HCT116 (cell line): ENCODE data around the gene CBX5. TPM values are rescaled to one million over a fixed set of nuclear protein-coding genes. Genes with fewer than 3 reads are reported as not detected.

Experiments used
- ATAC-seq: fragments of 200-7000 bp; cut with Tn5 transposase; 2 replicates; pipeline ENCODE4 v1.9.1; 2020; ENCODE audit warnings: mild to moderate bottlenecking, moderate library complexity
- BruUV-seq: library from RNA; stranded (reverse); fragments of 400-500 nt; replicated peaks from 2 replicates; lab custom pipeline; 2021; lab: Mats Ljungman, UMichigan
- CTCF ChIA-PET: fragments of 300-600 bp; sonication (Branson Sonifier 250); formaldehyde crosslinking; loops from one replicate; lab custom pipeline; 2021; ENCODE audit warnings: antibody characterized with exemption; lab: Charles Lee
- POLR2A ChIA-PET: fragments of 300-600, 350-600 bp; sonication (Branson Sonifier 250); formaldehyde crosslinking; loops from one replicate; lab custom pipeline; 2021; ENCODE audit warnings: antibody characterized with exemption; lab: Charles Lee
- RAD21 ChIA-PET, 2 experiments: fragments of 300-600 bp; sonication (Branson Sonifier 250); formaldehyde crosslinking; loops; one replicate each; lab custom pipeline; 2023; ENCODE audit warnings: low total read pairs in 2 of 2; ENCODE audit not compliant: uncharacterized antibody in 2 of 2, unreplicated experiment in 2 of 2, low non-redundant PET in 1 of 2; lab: Charles Lee
- DNase-seq: peaks from one replicate; pipeline ENCODE4 v3.0.0-alpha.2; 2010; ENCODE audit warnings: low read depth, low spot score
- H2AFZ ChIP-seq: fragments of 200-600 bp; shearing (Covaris generic), sonication (generic); 2 replicates; pipeline ENCODE4 v1.6.1; 2017; ENCODE audit warnings: low read depth, mixed run types, mixed read lengths, antibody characterized with exemption, low read length; ENCODE audit not compliant: poor library complexity, severe bottlenecking
- H3K27ac ChIP-seq: 2 replicates; pipeline ENCODE4 v1.5.1; 2012; ENCODE audit warnings: low read depth, low read length
- H3K27me3 ChIP-seq: fragments of 200-600 bp; sonication (generic); 2 replicates; pipeline ENCODE4 v1.6.1; 2016; ENCODE audit warnings: mixed run types, low read length, mixed read lengths; ENCODE audit not compliant: insufficient read depth
- H3K36me3 ChIP-seq, 2 experiments: fragments of 200-500 bp in 1 of 2; fragments of 200-600 bp in 1 of 2; sonication (Bioruptor generic) in 1 of 2; sonication (generic) in 1 of 2; 2 replicates each; pipeline versions ENCODE4 v1.5.1 to v1.6.1; 2014 to 2016; ENCODE audit warnings: low read length in 2 of 2, inconsistent platforms in 1 of 2, mixed read lengths in 1 of 2, mixed run types in 1 of 2; ENCODE audit not compliant: insufficient read depth in 2 of 2, control insufficient read depth in 1 of 2
- H3K4me1 ChIP-seq, 2 experiments: fragments of 200-600 bp in 1 of 2; sonication (generic) in 1 of 2; 2 replicates each; pipeline versions ENCODE4 v1.5.1 to v1.6.1; 2012 to 2017; ENCODE audit warnings: low read length in 2 of 2, inconsistent platforms in 1 of 2, mild to moderate bottlenecking in 1 of 2, mixed read lengths in 1 of 2, mixed run types in 1 of 2, moderate library complexity in 1 of 2; ENCODE audit not compliant: insufficient read depth in 2 of 2, control insufficient read depth in 1 of 2
- H3K4me2 ChIP-seq: fragments of 200-600 bp; sonication (generic); 2 replicates; pipeline ENCODE4 v1.6.1; 2017; ENCODE audit warnings: mixed run types, low read length, mixed read lengths
- H3K4me3 ChIP-seq, 2 experiments: fragments of 200-600 bp in 1 of 2; sonication (generic) in 1 of 2; replicated peaks in 1 of 2; 2 replicates each; pipeline ENCODE4 v1.5.1; 2011 to 2016; ENCODE audit warnings: low read length in 2 of 2, control low read depth in 1 of 2, low read depth in 1 of 2, mild to moderate bottlenecking in 1 of 2, mixed read lengths in 1 of 2, mixed run types in 1 of 2
- H3K79me2 ChIP-seq: fragments of 200-600 bp; sonication (generic); 2 replicates; pipeline ENCODE4 v1.6.1; 2017; ENCODE audit warnings: mild to moderate bottlenecking, mixed run types, low read length, moderate library complexity, mixed read lengths; ENCODE audit not compliant: insufficient read depth
- H3K9ac ChIP-seq: fragments of 200-600 bp; sonication (generic); 2 replicates; pipeline ENCODE4 v1.6.1; 2016; ENCODE audit warnings: low read length, mixed read lengths
- H3K9me2 ChIP-seq: fragments of 200-600 bp; sonication (generic), shearing (Covaris generic); 2 replicates; pipeline ENCODE4 v1.6.1; 2017; ENCODE audit warnings: mixed run types, mild to moderate bottlenecking, moderate library complexity; ENCODE audit not compliant: insufficient read depth
- H3K9me3 ChIP-seq, 2 experiments: fragments of 200-500 bp in 1 of 2; fragments of 200-600 bp in 1 of 2; sonication (Bioruptor generic) in 1 of 2; sonication (generic) in 1 of 2; 2 replicates each; pipeline ENCODE4 v1.6.1; 2014 to 2017; ENCODE audit warnings: low read length in 2 of 2, mixed read lengths in 2 of 2, inconsistent platforms in 1 of 2, low read depth in 1 of 2, mild to moderate bottlenecking in 1 of 2, mixed run types in 1 of 2, moderate library complexity in 1 of 2; ENCODE audit not compliant: control insufficient read depth in 1 of 2, insufficient read depth in 1 of 2
- H4K20me1 ChIP-seq: fragments of 200-600 bp; sonication (generic), shearing (Covaris generic); 2 replicates; pipeline ENCODE4 v1.6.1; 2017; ENCODE audit warnings: mixed run types, mild to moderate bottlenecking, moderate library complexity; ENCODE audit not compliant: insufficient read depth
- CEBPB ChIP-seq: IDR thresholded peaks from 2 replicates; pipeline ENCODE4 v1.6.1; 2012; ENCODE audit warnings: low read depth
- CTCF ChIP-seq, 3 experiments: fragments of 200-600 bp in 1 of 3; sonication (generic) in 1 of 3; IDR thresholded peaks in 2 of 3; conservative IDR thresholded peaks in 1 of 3; 2 replicates each; pipeline ENCODE4 v1.5.1; 2012 to 2017; ENCODE audit warnings: low read depth in 2 of 3, low read length in 2 of 3, antibody characterized with exemption in 1 of 3, borderline replicate concordance in 1 of 3, control low read depth in 1 of 3, mild to moderate bottlenecking in 1 of 3, mixed read lengths in 1 of 3, mixed run types in 1 of 3, moderate library complexity in 1 of 3; ENCODE audit not compliant: insufficient read depth in 1 of 3
- EGR1 ChIP-seq: IDR thresholded peaks from 2 replicates; pipeline ENCODE4 v1.6.1; 2012; ENCODE audit warnings: low read depth
- JUND ChIP-seq: IDR thresholded peaks from 2 replicates; pipeline ENCODE4 v1.6.1; 2012
- MAX ChIP-seq: IDR thresholded peaks from 2 replicates; pipeline ENCODE4 v1.6.1; 2012
- POLR2A ChIP-seq: IDR thresholded peaks from 2 replicates; pipeline ENCODE4 v1.7.0; 2011; ENCODE audit warnings: borderline replicate concordance; ENCODE audit not compliant: insufficient read depth, insufficient read length; ENCODE audit errors: extremely low read depth
- SIN3A ChIP-seq: IDR thresholded peaks from 2 replicates; pipeline ENCODE4 v1.6.1; 2012; ENCODE audit warnings: low read depth
- SRF ChIP-seq: IDR thresholded peaks from 2 replicates; pipeline ENCODE4 v1.6.1; 2012; ENCODE audit warnings: low read depth
- TCF7L2 ChIP-seq: IDR thresholded peaks from 2 replicates; pipeline ENCODE4 v1.7.0; 2011; ENCODE audit warnings: borderline replicate concordance, inconsistent platforms; ENCODE audit not compliant: insufficient read depth, insufficient read length; ENCODE audit errors: extremely low read depth
- YY1 ChIP-seq: IDR thresholded peaks from 2 replicates; pipeline ENCODE4 v1.6.1; 2011; ENCODE audit warnings: low read length, low read depth, moderate library complexity, mild to moderate bottlenecking; ENCODE audit not compliant: insufficient replicate concordance; ENCODE audit errors: extremely low read depth
- intact Hi-C: fragments of 100-400 bp; cut with micrococcal nuclease; formaldehyde crosslinking; loops from 2 replicates; pipeline ENCODE4 v1.10.0; 2022
- total RNA-seq: library from RNA; stranded (reverse); gene quantifications from one replicate; pipeline ENCODE4 v1.2.1, GENCODE V29; 2021; ENCODE audit not compliant: unreplicated experiment

CBX5 gene
- total RNA-seq, 1 experiment from 2014 or later: 72.3 TPM

GRCh38 chr12:54272214-54272613 lies 7.7 kb downstream of the CBX5 start (continued):
- TF ChIP-seq CTCF (IDR thresholded peaks at IDR 0.05 in 2 of 3, conservative IDR thresholded peaks at IDR 0.05 in 1 of 3; ENCODE audit: borderline replicate concordance in 1 of 3, insufficient read depth in 1 of 3, low read depth in 2 of 3, low read length in 2 of 3): no peak

- ChIA-PET RAD21 (no interaction called here), POLR2A (interaction anchor here (1.4 to 1.7 kb wide), 2 partner anchors 10 to 11 kb away, joined by 3 to 9 read pairs; partner anchors contain the start of genes CBX5 and HNRNPA1), CTCF (no interaction called here)
- TF ChIP-seq CEBPB: no peak
- Histone ChIP-seq H3K9me2 (no peaks in the 10 kb centered on the region), H3K79me2 (peaks cover 15% of the 10 kb centered on the region), H3K36me3 (peaks cover 0 to 7% of the 10 kb centered on the region in 2 experiments; a peak in 1 of 4 replicates), H3K27me3 (no peaks in the 10 kb centered on the region), H3K4me2 (no peak overlapping the region), H3K4me1 (no peaks in the 10 kb centered on the region), H4K20me1 (no peaks in the 10 kb centered on the region), H3K4me3 (no peak overlapping the region), H3K9ac (no peak overlapping the region), H2AFZ (no peak overlapping the region), H3K9me3 (no peaks in the 10 kb centered on the region), H3K27ac (no peak overlapping the region)
- ATAC-seq: no peak
- intact Hi-C loops: no loop called here
- no TSS peak for BruUV-seq
- no peak for DNase-seq
Observed at GRCh38 chr12:54270345-54270744, 9.6 kb downstream of the CBX5 start.

GRCh38 chr12:54266852-54267251 lies 13.1 kb downstream of the CBX5 start:
- no TSS peak for BruUV-seq
- H3K79me2 ChIP-seq: no peaks in the 10 kb centered on the region
- no peak overlapping the region for H2AFZ ChIP-seq
- peaks cover 0 to 2% of the 10 kb centered on the region in 2 experiments; a peak in 1 of 4 replicates for H3K36me3 ChIP-seq
- H3K9ac ChIP-seq: no peak overlapping the region
- peaks cover 13 to 16% of the 10 kb centered on the region in 2 experiments for H3K4me1 ChIP-seq
- ChIA-PET RAD21 (no interaction called here), POLR2A (interaction anchor here (3.0 kb wide), 1 partner anchor 13 kb away, joined by 13 read pairs; the partner anchor contains the start of genes CBX5 and HNRNPA1), CTCF (interaction anchor here (1.0 kb wide), 1 partner anchor 15 kb away, joined by 3 read pairs; no protein-coding TSS in a partner anchor)
- H3K27me3 ChIP-seq: no peaks in the 10 kb centered on the region
- intact Hi-C loops: no loop called here
- no peak overlapping the region for H3K27ac ChIP-seq
- DNase-seq (no peak), ATAC-seq (no peak)
- no peak for TF ChIP-seq SRF
- TF ChIP-seq SIN3A: no peak
- TF ChIP-seq YY1: no peak
- TF ChIP-seq JUND: no peak
- no peak for TF ChIP-seq TCF7L2
- no peak for TF ChIP-seq MAX
- no peak for TF ChIP-seq POLR2A
- no peak for TF ChIP-seq EGR1
- no peaks in the 10 kb centered on the region for H3K9me2 ChIP-seq
- no peak overlapping the region for H3K4me2 ChIP-seq
- H4K20me1 ChIP-seq: no peaks in the 10 kb centered on the region
- H3K9me3 ChIP-seq: no peaks in the 10 kb centered on the region
- H3K4me3 ChIP-seq: no peak overlapping the region
